ENCODE results near the gene GAS2L2. TPM values are rescaled to one million over a fixed set of nuclear protein-coding genes. Genes with fewer than 3 reads are reported as not detected.

Gene GAS2L2
- total RNA-seq, 1 experiment from 2014 or later = not detected

GRCh38 chr17:35765756-35766488 lies 12.9 kb upstream of the GAS2L2 start:
- no peaks in the 10 kb centered on the region for H4K20me1 ChIP-seq (ENCODE audit: low read length)
- BruUV-seq (replicated peaks) = no TSS peak
- TF ChIP-seq EZH2phosphoT487 (IDR thresholded peaks at IDR 0.05; ENCODE audit: borderline replicate concordance, low read length) = no peak
- no peak for TF ChIP-seq CTCF (conservative IDR thresholded peaks at IDR 0.05; ENCODE audit: low read depth, low read length)
- TF ChIP-seq EZH2 (IDR thresholded peaks at IDR 0.05; ENCODE audit: low read length, unreplicated experiment) = no peak
- POLR2A ChIA-PET (ENCODE audit: unreplicated experiment) = no interaction called here
- no peaks in the 10 kb centered on the region; the same call in 1 of the 2 replicates for H3K36me3 ChIP-seq (ENCODE audit: low read depth, low read length)
- 0 out of 2 replicates have a peak, but pooled peaks cover 3% of the 10 kb centered on the region for H3K4me1 ChIP-seq (ENCODE audit: insufficient read depth, low read length)
- no peak overlapping the region for H3K4me3 ChIP-seq (ENCODE audit: low read length)
- no peak for DNase-seq
- CTCF ChIA-PET = interaction anchor here (1.0 kb wide), 1 partner anchor 34 kb away, joined by 3 read pairs; no protein-coding TSS in a partner anchor
- intact Hi-C loops (cut with micrococcal nuclease) = no loop called here
- H3F3A ChIP-seq (ENCODE audit: low read length, unreplicated experiment) = no peaks in the 10 kb centered on the region
- H3K9ac ChIP-seq (ENCODE audit: low read length) = no peak overlapping the region
- no peak overlapping the region for H3K4me2 ChIP-seq (ENCODE audit: low read length)
- no peak for ATAC-seq
- H3K27ac ChIP-seq (ENCODE audit: low read length) = no peak overlapping the region
- H3K9me2 ChIP-seq (replicated peaks; ENCODE audit: low read length) = no peaks in the 10 kb centered on the region
- no peaks in the 10 kb centered on the region for H3K27me3 ChIP-seq (ENCODE audit: low read length)
- no peaks in the 10 kb centered on the region for H3K79me2 ChIP-seq (ENCODE audit: low read length)
- H2AFZ ChIP-seq (ENCODE audit: low read length) = no peak overlapping the region
- H3K9me3 ChIP-seq (ENCODE audit: low read length) = no peaks in the 10 kb centered on the region

GRCh38 chr17:35765086-35765710 lies 12.2 kb upstream of the GAS2L2 start:
- no peak for DNase-seq
- H3K9me2 ChIP-seq (replicated peaks; ENCODE audit: low read length) = no peaks in the 10 kb centered on the region
- 0 out of 2 replicates have a peak, but pooled peaks cover 3% of the 10 kb centered on the region for H3K4me1 ChIP-seq (ENCODE audit: insufficient read depth, low read length)
- no peak overlapping the region for H3K9ac ChIP-seq (ENCODE audit: low read length)
- no peak overlapping the region for H3K4me3 ChIP-seq (ENCODE audit: low read length)
- intact Hi-C loops (cut with micrococcal nuclease) = no loop called here
- no peaks in the 10 kb centered on the region for H4K20me1 ChIP-seq (ENCODE audit: low read length)
- no peak for ATAC-seq
- no TSS peak for BruUV-seq (replicated peaks)
- H3K36me3 ChIP-seq (ENCODE audit: low read depth, low read length) = no peaks in the 10 kb centered on the region; the same call in 1 of the 2 replicates
- no peaks in the 10 kb centered on the region for H3K27me3 ChIP-seq (ENCODE audit: low read length)
- H3F3A ChIP-seq (ENCODE audit: low read length, unreplicated experiment) = no peaks in the 10 kb centered on the region
- no peaks in the 10 kb centered on the region for H3K79me2 ChIP-seq (ENCODE audit: low read length)
- TF ChIP-seq EZH2phosphoT487 (IDR thresholded peaks at IDR 0.05; ENCODE audit: borderline replicate concordance, low read length) = no peak
- no peak for TF ChIP-seq EZH2 (IDR thresholded peaks at IDR 0.05; ENCODE audit: low read length, unreplicated experiment)
- TF ChIP-seq CTCF (conservative IDR thresholded peaks at IDR 0.05; ENCODE audit: low read depth, low read length) = no peak
- CTCF ChIA-PET = interaction anchor here (1.0 to 1.8 kb wide), 3 partner anchors 18 to 43 kb away, joined by 3 to 18 read pairs (median 4); partner anchors contain the start of gene TAF15
- no peak overlapping the region for H3K27ac ChIP-seq (ENCODE audit: low read length)
- H2AFZ ChIP-seq (ENCODE audit: low read length) = no peak overlapping the region
- no peak overlapping the region for H3K4me2 ChIP-seq (ENCODE audit: low read length)
- POLR2A ChIA-PET (ENCODE audit: unreplicated experiment) = no interaction called here
- no peaks in the 10 kb centered on the region for H3K9me3 ChIP-seq (ENCODE audit: low read length)
